Right ventricle myocardium inferior (tissue), 1 donor: ENCODE results near the gene ATP6V1G1. TPM values are rescaled to one million over a fixed set of nuclear protein-coding genes. Genes with fewer than 3 reads are reported as not detected.

Experiments
- ATAC-seq: fragments of 200-7000 bp; cut with Tn5 transposase; one replicate; pipeline ENCODE4 v1.9.1; 2020; ENCODE audit warnings: mild to moderate bottlenecking, moderate library complexity
- DNase-seq: peaks from one replicate; pipeline ENCODE4 v3.0.0; 2021; ENCODE audit errors: missing footprints
- intact Hi-C: fragments of 100-400 bp; cut with DNase I; formaldehyde crosslinking; loops from one replicate; pipeline ENCODE4 v1.11.0; 2022
- total RNA-seq: library from RNA; stranded (reverse); fragmentation: NEBNext Ultra II Directional; extraction: Animal tissue kit (Norgen Biotek cat#: 25700); gene quantifications from one replicate; pipeline ENCODE4 v1.2.1, GENCODE V29; 2021
- donor health status: DM: no; HTN: yes; CAD: no; lungs with severe emphysema.

The ATP6V1G1 gene
- total RNA-seq, 1 donor from 2014 or later, result 58.0 TPM

GRCh38 chr9:114631166-114631565, 43.6 kb downstream of the ATP6V1G1 start:
- DNase-seq, result no peak
- intact Hi-C loops, result no loop called here
- no peak for ATAC-seq

DNA sequence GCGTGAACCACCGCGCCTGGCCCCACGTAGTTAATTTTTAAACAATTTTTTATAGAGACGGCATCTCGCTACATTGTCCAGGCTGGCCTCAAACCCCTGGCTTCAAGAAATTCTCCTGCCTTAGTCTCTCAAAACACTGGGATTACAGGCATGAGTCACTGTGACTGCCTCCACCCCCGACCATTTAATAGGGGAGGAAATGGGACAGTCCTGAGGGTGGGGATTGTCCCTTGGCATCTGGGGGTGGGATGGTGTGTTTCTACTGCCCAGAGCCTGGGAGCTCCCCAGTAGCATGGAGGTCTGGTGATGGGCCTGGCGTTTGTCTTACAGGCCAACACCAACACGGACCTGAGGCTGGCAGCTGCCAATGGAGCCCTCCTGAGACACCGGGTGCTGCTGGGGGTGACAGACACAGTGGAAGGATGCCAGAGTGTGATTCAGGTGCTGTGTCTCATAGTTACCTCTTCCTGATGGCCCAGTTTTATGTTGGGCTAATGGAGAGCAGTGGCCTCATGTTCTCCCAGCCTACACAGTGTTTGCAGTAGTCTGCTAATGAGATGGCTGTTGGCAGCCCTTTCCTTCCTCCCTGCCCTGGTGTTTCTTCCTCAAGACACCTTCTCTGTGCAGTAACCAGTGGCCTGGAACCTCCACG, 46.0 kb downstream of the ATP6V1G1 start:
- intact Hi-C loops, result no loop called here
- DNase-seq (no peak), ATAC-seq (no peak)

- no peak for ATAC-seq
- intact Hi-C loops, result no loop called here
- no peak for DNase-seq
Observed at GRCh38 chr9:114634387-114634786, 46.8 kb downstream of the ATP6V1G1 start.

- no peak for DNase-seq
- intact Hi-C loops, result no loop called here
- ATAC-seq, result no peak
Observed at GRCh38 chr9:114638404-114638803, 50.8 kb downstream of the ATP6V1G1 start.

- intact Hi-C loops, result no loop called here
- DNase-seq (no peak), ATAC-seq (no peak)
Observed at GRCh38 chr9:114641967-114642366, 54.4 kb downstream of the ATP6V1G1 start.

- ATAC-seq (no peak), DNase-seq (no peak)
- intact Hi-C loops, result no loop called here
Observed at GRCh38 chr9:114643001-114643400, 55.4 kb downstream of the ATP6V1G1 start.

DNA sequence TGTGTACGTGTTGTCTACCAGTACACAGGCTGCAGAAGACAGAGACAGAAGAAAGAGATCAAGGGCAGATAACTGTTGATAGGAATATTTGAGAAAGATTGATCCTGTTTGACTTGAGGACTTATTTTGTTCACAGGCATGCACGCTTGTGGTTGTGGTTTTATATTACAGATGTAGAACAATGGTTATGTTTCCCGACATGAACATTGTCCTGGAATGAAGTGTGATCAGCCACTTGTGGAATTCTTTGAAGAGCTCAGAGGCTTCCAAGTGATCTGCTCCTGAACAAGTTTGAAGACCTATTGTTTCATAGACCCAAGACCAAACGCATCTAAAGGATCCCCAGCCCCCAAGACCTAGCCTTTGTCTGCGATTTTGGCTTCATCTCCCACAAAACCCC, 56.3 kb downstream of the ATP6V1G1 start:
- no peak for ATAC-seq
- intact Hi-C loops, result no loop called here

More for the DNA sequence above, 56.3 kb downstream of the ATP6V1G1 start:
- DNase-seq, result no peak

Other genes starting within 250 kb of the ATP6V1G1 start
- gene AKNA, start 199.8 kb upstream of the ATP6V1G1 start, total RNA-seq, result 7.1 TPM
- 0.49 TPM for gene WHRN, start 82.3 kb upstream of the ATP6V1G1 start, total RNA-seq
- gene TMEM268, start 23.5 kb downstream of the ATP6V1G1 start, total RNA-seq, result 3.5 TPM
- gene TEX53, start 70.0 kb downstream of the ATP6V1G1 start, total RNA-seq, result not detected
- gene TEX48, start 94.4 kb downstream of the ATP6V1G1 start, total RNA-seq, result not detected
- 0.08 TPM for gene TNFSF15, start 218.3 kb downstream of the ATP6V1G1 start, total RNA-seq